GM19351 (cell line): ENCODE data around the gene RINL.
"Not testable (repeated sequence)": the region's sequence is repeated elsewhere in the genome, so short reads cannot be mapped to it uniquely, and the experiment has no call there.

Experiments used
- ATAC-seq: cut with Tn5 transposase; IDR thresholded peaks from one replicate; pipeline ENCODE4 v1.9.1; 2021; ENCODE audit warnings: mild to moderate bottlenecking, moderate library complexity; ENCODE audit not compliant: unreplicated experiment

The RINL gene

DNA sequence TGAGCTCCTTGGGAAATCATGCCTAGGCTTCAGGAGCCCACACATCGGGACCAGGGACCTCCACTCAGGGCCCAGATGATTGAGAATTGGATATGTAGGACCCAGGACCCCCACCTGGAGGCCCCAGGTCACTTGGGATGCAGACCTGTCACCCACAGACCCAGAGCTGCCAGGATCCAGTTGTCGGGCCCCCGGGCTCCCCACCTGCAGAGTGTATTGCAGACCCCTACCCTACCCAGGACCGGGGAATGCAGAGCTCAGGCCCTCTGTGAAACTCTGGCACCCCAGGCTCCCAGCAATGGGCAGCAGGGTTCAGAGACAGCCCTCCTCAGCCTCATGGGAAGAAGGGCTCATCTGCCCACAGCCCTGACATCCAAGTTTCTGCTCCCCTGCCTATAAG is 27.5 kb upstream of the RINL start:
- ATAC-seq: no peak

DNA sequence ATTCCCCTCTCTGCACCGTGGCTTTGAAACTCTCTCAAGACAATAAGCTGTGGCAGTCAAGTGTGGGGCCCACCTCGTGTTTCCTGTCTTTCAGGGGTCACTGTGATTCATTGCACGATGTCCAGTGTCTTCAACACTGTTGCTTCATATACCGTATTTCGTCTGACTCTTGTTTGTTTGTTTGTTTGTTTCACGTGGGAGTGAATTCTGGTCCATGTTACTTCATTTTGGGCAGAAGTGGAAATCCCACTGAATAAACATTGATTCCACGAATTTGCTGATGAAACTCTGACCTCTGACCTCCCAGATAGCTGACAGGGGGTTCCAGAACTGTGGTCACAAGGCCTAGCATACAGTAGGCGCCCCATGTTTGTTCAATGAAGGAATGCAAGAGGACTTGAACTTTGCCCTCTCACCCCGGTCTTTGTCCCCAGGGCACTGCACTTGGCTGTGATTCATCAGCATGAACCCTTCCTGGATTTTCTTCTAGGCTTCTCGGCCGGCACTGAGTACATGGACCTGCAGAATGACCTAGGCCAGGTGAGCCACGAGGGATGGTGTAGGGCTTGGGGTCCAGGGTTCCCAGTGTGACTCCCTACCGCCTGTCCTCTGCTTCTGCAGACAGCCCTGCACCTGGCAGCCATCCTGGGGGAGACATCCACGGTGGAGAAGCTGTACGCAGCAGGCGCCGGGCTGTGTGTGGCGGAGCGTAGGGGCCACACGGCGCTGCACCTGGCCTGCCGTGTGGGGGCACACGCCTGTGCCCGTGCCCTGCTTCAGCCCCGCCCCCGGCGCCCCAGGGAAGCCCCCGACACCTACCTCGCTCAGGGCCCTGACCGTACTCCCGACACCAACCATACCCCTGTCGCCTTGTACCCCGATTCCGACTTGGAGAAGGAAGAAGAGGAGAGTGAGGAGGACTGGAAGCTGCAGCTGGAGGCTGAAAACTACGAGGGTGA is 26.8 kb upstream of the RINL start:
- no peak for ATAC-seq

GRCh38 chr19:38901683-38902082 is 23.6 kb upstream of the RINL start:
- ATAC-seq: no peak

- ATAC-seq: no peak
These were observed 22.7 kb upstream of the RINL start for GRCh38 chr19:38900743-38901190.

DNA sequence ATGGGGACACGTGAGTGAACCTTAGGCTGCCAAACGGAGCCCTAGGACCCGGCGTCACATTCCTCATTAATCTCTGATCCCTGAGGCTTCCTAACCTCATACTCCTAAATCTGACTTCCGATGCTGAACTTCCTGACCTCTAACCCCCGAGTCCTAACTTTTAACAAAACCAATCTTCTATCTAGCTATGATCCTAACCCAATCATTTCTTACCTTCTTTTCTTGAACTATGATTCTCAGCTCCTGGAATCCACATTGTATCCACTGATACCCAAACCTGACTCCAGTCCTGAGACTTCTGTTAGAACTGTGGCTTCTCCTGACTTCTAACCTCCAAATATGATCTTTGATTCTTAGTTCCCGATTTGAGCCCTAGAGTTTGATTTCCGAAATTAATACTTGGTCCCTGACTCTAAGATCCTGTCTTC is 22.1 kb upstream of the RINL start:
- ATAC-seq: no peak

DNA sequence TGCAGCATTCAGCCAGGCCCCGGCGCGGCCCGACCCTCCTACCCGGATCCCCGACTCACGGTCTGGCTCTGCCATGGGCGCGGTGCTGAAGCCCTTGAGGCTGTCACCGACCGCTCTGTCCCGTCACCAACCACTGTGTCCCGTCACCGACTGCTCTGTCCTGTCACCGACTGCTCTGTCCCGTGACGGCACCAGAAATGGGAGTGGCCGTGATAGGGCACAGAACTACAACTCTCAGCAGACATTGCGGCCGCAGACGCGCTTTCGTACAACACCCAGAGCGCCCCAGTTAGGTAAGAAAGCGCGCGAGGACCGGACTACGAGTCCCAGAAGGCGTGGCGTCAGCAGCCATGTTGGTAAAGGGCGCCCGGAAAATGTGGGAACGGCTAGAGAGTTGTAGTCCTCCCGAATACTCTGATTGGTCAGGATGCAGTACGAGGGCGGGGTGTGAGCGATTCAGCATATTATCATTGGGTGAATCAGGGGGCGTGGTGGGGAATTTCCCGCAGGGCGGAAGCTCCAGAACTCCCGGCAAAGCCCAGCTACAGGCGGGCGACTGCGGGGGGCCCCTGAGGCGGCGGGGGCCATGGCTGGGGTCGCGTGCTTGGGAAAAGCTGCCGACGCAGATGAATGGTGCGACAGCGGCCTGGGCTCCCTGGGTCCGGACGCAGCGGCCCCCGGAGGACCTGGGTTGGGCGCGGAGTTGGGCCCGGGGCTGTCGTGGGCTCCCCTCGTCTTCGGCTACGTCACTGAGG is 21.5 kb upstream of the RINL start, which contains the start of the genes NFKBIB and SIRT2:
TSS of gene NFKBIB (plus strand) at position 523 of the 755 bp plus-strand sequence. CDS start at position 587, 64 bp downstream.
TSS of gene SIRT2 (minus strand) at position 172 of the 755 bp plus-strand sequence. CDS start at position 75, 97 bp downstream.
- peak; percentile 90 for ATAC-seq

GRCh38 chr19:38898788-38899446 is 20.8 kb upstream of the RINL start:
- no peak for ATAC-seq

- no peak for ATAC-seq
These were observed 16.9 kb upstream of the RINL start for GRCh38 chr19:38894968-38895367.

DNA sequence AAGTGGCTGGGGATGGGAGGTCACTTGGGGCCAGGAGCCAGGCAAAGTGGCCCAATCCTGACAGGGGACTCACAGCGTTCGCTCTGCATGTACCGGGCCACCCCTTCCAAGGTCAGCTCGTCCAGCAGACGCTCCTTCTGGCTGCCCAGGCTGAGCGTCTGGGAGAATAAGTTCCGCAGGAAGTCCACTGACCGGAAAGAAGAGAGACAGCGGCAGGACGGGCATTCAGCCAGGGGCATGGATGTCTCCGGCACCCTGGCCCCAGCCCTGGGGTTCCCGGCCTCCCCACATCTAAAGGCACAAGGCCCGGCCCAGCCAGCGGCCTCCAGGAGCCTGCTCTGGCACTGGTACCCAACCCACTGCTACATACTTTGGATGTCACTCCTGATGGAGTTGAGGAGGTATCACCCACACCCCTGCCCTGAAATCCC is 15.3 kb upstream of the RINL start:
- ATAC-seq: no peak

GRCh38 chr19:38892841-38893240 is 14.8 kb upstream of the RINL start:
- ATAC-seq: no peak

DNA sequence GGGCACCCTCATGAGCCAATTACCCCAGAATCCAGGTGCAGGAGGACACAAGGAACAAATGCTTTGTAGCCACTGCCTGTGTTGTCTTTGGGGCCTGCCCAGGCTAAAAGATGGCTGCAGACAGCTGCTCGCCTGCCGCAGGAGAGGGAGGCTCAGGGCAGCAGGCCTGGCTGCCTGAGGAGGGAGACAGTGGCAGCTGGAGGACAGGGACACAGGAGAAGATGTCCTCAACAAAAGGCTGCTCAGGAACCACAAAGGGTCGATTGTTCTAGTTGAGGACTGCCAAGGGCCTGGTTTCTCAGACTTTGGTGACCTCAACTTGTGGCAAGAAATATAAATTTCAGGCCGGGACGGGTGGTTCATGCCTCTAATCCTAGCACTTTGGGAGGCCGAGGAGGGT is 13.7 kb upstream of the RINL start:
- no peak for ATAC-seq

DNA sequence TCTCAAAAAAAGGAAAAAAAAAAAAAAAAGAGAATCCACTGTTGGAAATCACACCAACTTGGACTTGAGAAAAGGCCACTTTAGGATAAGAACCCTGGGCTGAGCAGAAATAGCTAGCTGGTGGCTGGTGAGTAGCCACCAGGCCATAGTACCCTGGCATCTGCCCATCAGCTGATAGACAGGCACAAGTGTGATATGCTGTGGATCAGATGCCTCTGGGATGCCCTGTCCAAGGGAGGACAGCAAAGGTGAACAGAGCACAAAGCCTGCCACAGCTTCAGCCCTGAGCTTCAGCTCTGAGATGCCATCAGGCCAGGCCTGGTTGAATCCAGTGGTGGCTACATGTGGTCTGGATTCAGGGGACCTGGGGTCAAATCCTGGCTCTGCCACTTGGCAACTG is 12.6 kb upstream of the RINL start:
- ATAC-seq: no peak

DNA sequence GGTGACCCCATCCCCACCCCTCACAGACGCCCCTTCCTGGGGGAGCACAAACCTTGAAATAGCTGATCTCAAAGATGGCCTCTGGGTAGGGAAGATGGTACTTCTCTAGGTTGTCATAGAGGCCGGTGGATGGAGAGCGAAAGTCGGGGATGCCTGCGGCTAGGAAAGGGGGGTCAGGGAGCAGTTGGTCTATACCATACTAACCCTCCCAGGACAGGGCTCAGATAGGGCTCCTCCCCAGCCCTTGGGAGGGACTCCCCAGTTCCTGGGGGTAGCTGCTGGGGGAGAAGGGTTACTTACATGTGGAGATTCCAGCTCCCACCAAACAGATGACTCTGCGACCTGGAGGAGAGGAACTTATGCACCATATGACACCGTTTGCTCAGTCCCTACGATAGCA is 11.7 kb upstream of the RINL start:
- ATAC-seq: no peak

- no peak for ATAC-seq
These were observed 10.8 kb upstream of the RINL start for GRCh38 chr19:38888876-38889275.

DNA sequence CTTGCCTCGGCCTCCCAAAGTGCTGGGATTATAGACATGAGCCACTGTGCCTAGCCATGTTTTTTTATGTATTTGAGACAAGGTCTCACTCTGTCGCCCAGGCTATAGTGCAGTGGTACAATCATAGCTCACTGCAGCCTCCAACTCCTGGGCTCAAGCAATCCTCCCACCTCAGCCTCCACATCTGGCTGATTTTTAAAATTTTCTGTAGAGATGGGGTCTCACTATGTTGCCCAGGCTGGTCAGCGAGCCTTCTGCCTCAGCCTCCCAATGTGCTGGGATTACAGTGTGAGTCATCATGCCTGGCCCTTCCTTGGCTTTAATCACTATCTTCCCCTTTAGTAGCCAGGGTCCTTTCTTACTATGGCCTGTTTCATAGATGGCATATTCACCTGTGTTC is 6.6 kb upstream of the RINL start:
- ATAC-seq: not testable (repeated sequence)

GRCh38 chr19:38883286-38883685 is 5.2 kb upstream of the RINL start:
- ATAC-seq: no peak

- no peak for ATAC-seq
These were observed 3.0 kb upstream of the RINL start for GRCh38 chr19:38880882-38881609.

DNA sequence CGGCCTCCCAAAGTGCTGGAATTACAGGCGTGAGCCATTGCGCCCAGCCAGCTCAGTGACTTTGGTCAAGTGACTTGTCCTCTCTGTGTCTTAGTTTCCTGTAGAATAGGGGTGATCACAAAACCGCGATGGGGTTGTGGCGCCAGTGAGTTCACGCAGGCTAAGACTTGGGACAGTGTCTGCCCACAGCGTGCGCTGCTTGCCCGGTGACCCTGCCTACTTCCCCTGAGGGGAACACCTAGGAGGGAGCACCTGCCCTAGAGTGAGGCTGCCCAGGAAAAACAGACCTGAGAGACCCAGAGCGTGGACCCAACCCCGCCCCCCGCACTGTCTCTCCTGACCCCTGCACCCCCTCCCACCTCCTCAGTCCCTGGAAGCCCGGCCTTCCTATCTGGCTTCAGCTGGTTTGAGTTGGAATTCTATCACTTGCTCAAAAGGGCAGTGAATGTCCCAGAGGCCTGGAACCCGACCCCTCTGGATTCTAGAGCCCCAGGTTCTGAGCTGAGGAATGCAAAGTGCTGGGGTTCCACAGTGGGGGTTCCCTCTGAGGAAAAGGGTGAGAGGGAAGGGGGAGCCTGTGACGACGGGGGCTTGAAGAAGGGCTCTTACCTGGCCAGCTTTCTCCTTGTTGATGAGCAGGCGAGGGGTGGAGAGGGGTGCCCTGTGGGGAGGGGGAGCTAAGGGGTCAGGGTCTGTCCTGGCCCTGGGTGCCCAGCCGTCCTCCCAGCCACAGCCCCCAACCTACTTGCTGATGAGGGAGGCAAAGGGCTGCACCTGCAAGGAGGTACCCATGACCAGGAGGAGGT is 2.2 kb upstream of the RINL start:
- ATAC-seq: no peak

DNA sequence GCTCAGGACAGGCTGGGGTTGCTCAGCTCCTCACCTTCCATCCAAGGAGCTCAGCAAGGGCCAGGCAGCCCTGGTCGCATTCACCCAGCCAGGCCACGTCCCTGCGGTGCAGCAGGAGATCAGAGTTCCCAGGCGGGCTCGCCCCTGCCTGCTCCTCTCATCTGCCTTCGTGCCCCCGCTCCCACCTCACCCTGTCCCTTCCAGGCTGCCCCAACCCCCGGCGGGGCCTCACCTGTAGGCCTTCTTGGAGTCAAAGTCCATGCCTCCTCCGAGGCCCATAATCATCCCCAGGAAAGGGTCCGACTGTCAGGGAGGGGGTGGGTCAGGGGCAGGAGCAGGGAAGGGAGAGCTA is 1.3 kb upstream of the RINL start:
- no peak for ATAC-seq
